CD4-positive, alpha-beta T cell treated with Interleukin-1 beta for 1 hour (primary cell): ENCODE results near the gene PLOD2.
A peak's percentile ranks its signal among the peaks of the same experiment; 100 is the strongest.

Source experiments
- DNase-seq, 2 donors: peaks; one replicate each; pipeline ENCODE4 v3.0.0-alpha.2; 2020 to 2022

Gene PLOD2

GRCh38 chr3:146160964-146161662, at the start of gene PLOD2:
TSS of gene PLOD2 (minus strand) at chr3:146161184. CDS start at chr3:146160989, 195 bp downstream.
- DNase-seq, result peak in 1 of 2 donors; percentile 1

GRCh38 chr3:146209371-146209770, 48.4 kb upstream of the PLOD2 start:
- no peak for DNase-seq

DNA sequence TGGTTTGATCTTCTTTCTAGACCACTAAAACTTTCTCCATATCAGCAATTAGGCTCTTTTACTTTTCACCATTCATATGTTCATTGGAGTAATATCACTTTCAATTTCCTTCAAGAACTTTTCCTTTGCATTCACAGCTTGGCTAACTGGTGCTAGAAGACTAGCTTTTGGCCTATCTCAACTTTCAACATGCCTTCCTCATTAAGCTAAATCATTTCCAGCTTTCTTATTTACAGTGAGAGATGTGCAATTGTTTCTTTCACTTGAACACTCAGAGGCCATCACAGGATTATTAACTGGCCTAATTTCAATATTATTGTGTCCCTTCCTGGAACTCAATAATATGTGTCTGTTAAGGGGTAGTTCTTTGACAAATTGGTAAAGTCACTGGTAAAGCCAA, 42.8 kb upstream of the PLOD2 start:
- DNase-seq, result no peak

GRCh38 chr3:146200461-146201220, 39.7 kb upstream of the PLOD2 start:
- no peak for DNase-seq

DNA sequence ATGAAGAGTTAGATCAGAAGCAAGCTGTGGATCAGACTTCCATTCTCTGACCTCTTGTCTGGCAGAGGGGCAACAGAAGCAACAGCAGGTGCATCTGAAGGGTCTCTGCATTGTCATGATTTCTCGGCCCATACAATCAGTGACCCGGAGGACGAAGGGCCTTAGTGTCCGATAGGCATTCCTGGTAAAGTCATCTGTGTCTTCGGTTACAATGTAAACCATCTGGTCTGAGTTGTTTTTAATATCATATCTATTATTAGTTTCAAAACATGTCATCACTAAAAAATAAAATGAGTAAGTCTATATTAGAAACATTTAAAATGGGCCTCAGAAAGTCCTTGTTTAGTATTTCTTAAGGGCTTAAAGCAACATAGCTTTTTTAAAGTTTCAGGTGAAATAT, 38.8 kb upstream of the PLOD2 start:
- DNase-seq, result no peak

DNA sequence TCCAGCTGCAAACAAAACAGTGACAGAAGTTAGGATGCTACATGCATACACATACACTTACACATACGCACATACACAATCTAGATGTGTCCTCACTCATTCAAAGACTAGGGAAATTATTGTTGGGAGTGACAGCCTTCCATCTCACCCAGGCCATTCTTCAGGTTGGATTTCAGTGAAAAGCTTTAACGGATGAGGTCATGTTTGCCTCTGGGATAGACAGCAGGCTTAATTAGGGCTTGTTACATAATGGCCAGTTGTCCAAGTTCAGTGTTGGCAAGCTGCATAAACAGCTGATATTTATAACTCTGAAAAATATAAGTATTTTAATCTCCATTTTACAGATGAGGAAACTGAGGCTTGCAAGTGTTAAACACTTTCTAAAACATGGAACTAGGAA, 35.8 kb upstream of the PLOD2 start:
- DNase-seq, result no peak

DNA sequence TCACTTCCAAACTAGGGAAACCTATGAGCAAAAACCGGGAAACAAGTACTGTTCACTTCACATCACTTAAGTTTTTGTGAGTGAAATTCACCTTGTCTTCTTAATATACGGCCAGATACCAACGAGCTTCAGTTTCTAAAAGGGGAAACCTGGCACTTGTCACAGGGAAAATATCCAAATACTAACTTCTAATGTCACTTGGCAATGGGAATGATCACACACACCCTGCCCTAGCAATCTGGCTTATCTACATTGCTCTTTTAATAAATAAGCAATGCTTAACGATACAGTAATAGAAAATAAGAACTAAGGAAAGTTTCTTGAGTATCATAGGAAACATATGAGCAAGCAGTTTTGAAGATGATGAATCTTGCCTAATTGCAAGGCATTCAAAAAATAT, 34.6 kb upstream of the PLOD2 start:
- no peak for DNase-seq

DNA sequence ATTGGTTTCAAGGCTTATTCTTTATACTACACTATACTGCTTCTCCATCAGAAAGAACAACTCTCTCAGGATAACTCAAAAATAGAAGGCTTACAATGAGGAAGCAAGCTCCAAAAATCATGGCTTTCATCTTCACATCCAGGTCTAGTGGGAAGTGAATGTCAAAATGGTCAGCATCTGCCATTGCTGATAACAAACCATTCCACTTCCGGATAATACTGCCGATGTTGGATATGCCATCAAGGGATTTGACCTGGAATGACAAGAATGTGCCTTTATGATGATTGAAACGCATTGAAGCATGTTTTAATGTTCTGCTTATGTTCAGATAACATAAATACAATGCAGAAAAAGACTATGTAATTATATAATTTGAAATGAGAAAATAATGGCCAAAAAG, 34.0 kb upstream of the PLOD2 start:
- no peak for DNase-seq

DNA sequence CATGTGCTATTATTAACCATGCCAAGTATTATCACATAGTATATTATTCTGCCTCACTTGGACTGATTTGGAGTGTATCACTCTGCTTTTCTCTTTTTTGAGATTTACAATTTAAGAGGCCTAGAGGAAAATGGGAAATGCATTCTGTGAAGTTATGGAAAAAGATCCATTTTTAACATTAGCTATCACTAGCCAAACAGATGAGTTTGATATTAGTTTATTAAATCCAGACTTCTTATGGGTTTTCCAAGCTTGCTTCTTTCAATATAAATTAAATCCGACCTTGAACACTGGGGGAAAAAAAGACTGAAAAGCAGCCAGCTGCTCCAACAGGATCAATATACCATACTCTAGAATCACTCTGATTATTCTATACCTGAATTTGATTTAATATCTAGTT, 30.1 kb upstream of the PLOD2 start:
- DNase-seq, result no peak

GRCh38 chr3:146189519-146190173, 28.7 kb upstream of the PLOD2 start:
- peak in 1 of 2 donors; percentile 21 for DNase-seq

DNA sequence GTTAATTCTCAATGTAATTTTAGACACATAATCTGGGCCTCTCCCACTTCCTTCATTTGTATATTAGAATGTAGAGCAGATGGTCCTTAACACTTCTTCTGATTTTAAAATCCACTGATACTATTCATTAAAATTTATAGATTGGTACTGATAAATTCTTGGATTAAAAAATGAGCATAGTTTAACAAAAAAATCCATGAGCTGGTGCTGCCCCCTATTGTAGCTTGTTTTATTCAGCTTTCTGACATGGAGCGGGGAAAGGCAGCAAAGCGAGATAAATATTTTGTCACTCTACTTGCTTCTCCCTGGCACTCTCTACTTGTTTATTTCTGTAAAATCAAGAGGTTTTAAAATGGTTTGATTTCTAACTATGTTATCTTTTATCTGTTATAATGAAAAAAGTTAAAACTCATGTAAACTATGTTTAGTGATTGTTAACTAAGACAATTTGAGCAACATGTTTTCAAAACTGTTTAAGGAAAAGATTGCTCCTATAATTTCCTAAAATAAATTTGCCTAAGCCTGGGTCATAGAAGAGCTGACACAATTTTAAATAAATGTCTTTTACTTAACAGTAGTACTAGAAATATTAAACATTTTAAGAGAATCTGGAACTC, 26.5 kb upstream of the PLOD2 start:
- no peak for DNase-seq

DNA sequence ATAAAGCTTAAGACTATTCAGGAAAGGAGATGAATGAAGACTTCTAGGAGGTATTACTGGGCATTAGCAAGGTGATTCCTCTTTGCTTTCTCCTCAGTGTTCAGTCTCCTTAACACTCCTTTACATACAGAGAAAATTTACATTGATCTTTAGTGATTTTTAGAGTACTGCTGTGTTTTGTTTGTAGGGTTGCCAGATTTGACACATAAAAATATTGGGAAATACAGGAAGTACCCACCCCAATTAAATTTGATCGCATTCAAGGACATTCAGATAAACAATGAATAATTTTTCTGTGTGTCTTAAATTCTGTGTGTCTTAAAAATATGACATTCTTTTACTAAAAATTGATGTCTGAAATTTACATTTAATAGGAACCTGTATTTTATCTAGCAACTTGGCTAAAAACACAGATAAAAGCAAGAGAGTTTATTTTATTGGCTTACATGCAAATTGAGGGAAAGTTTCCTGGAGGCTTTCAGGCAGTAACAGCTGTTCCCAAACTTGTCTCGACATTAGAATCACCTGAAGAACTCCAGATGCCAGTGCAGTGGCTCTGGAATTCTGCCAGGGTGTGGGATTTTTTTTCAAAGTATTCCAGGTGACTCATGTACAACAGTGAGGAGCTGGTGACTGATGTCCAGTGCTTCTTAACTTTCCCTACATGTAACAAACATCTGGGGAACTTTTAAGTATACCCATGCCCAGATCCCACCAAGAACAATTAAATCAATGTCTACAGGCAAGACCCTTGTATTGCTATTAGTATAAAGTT, 23.4 kb upstream of the PLOD2 start:
- DNase-seq, result no peak

DNA sequence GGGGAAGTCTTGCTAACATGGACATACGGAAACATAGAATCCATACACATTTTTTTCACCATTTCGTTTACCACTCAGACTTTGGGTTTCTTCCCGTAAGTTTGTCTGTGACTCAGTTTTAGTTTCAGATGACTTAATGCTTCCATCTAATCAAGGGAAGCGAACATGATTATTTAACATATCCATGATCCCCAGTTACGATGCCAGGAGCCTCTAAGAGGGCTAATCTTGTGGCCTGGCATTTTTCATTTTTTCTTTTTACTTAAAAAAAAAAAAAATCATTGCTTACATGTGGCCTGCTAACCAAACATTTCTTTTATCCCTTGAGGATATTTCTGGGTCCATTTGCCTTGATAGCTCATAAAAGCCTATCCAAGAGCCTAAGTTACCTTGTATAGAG, 20.2 kb upstream of the PLOD2 start:
- DNase-seq, result no peak

- DNase-seq, result no peak
Measured at GRCh38 chr3:146180376-146180775, 19.4 kb upstream of the PLOD2 start.

DNA sequence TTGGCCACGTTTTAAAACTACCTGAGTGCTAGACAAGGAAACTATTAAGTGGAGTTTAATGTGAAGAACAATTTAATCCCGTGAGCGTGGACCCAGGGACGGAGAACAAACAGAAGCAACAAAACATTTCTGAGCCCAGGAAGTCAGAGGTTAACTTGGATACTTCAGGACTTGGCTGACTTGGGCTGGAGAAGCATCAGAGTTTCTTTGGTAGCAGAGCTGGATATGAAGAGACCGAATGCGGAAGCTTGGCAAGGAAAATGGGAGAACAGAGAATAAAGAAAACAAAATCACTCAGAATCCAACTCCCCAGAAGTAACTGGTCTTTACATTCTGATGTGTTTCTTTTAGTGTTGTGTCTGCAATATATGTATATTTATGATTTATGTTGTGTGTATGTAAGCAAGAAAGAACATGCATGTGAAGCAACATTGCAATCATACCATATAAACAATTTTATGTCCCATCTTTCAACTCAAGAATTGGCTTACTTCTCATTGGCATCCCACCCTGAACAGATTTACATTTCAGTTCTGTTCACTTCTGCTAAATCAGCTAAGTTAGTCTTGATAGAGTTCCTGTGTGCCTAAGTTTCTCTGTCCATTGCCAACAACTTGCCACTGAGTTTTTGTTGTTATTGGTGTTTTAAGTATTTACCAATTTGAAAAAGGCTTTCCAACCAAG, 17.2 kb upstream of the PLOD2 start:
- DNase-seq, result no peak

DNA sequence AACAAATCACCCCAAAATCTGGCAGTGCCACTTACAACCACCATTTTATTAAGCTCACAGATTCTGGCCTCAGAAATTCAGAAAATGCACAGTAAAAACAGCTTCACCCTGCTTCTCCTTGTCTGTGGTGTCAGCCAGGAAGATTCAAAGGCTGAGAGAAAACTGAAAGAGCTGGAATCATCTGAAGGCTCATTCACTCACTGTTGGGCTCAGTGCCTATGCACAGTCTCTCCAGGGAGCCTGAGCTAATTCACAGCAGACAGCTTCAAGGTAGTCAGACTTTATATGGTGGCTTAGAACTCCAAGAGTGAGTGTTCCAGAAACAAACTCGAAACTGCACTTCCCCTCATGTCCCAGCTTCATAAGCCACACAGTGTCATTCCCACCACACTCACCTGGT, 16.5 kb upstream of the PLOD2 start:
- no peak for DNase-seq

- DNase-seq, result no peak
Measured at GRCh38 chr3:146177072-146177471, 16.1 kb upstream of the PLOD2 start.

DNA sequence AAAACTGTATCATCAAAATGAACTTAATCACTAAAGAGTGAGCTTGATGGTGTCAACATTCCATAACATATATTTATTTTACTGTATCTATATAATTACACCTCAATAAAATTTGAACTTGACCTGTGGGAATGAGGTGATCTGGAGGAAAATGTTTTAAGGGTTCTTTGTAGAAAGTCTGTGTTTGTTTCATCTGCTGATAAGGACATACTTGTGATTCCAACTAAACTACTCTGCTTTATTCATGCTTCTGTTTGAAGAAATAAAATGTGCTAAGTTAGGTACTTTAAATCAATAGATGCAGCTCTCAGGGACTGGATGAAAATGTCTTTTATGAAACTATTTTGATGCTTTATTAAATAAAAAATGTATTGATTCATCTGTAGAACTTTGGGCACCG, 11.6 kb upstream of the PLOD2 start:
- DNase-seq, result no peak

DNA sequence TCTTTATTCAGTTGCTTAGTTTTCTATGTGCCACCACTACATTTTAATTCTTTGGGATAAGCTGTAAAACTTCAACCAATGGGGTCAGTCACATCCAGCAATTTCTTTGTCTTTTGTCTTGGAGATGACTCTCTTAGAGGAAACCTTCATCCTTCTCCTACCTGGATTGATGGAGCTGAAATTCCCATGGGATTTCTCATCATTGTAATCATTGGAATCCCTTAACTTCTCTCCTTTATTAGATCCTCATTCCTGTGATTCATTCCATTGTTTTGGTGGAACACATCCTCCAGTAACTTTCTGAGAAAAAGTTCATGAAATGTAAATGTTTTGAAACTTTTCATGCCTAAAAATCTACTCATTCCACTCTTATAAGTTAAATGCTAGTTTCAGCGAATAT, 9.6 kb upstream of the PLOD2 start:
- no peak for DNase-seq

GRCh38 chr3:146169891-146170290, 8.9 kb upstream of the PLOD2 start:
- no peak for DNase-seq

- no peak for DNase-seq
Measured at GRCh38 chr3:146166826-146167225, 5.8 kb upstream of the PLOD2 start.

DNA sequence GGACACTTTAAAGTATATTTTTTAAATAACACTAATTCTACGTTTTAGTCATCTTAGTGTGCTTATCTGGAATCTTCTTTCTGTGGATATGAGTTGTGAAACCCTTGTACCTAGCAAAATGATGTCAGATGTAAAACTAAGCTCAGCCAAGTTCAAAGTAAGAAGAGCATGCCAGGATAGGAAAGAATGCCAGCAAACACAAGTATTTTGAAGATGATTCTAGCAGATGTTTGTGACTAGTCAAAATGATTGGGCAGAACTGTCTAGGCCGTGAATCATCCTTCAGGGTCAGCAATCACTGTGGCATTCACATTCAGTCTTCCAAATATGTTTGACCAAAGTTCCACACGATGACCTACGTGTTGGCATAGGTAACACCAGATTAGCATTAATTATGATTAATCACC, 5.4 kb upstream of the PLOD2 start:
- no peak for DNase-seq
